CD4-positive, alpha-beta T cell treated with Interleukin-1 beta for 1 hour (primary cell): ENCODE measurements around the gene KIF16B.
"Not testable (repeated sequence)": the region's sequence is repeated elsewhere in the genome, so short reads cannot be mapped to it uniquely, and the experiment has no call there.

Source experiments
- DNase-seq, 2 donors: peaks; one replicate each; pipeline ENCODE4 v3.0.0-alpha.2; 2020 to 2022

The KIF16B gene

GRCh38 chr20:16553684-16554083 is 19.6 kb downstream of the KIF16B start:
- DNase-seq = no peak

DNA sequence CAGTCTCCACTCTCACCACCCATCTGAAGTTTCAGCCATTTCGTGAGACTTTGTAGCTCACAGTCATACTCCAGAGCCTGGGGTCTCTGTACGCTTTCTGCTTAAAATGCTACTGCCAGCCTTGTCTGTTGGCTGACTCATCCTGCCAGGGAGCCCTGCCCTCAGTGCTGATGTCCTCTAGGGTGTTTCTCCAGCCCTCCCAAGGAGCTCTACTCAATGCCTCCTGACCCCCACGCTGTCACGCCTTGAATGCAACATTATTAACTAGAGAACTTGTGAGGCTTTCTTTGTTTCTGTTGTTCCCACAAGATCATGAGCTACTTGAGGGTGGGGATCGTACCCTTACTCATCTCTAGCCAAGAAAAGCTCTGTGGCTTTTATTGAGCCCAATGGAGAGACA is 20.1 kb downstream of the KIF16B start:
- no peak for DNase-seq

DNA sequence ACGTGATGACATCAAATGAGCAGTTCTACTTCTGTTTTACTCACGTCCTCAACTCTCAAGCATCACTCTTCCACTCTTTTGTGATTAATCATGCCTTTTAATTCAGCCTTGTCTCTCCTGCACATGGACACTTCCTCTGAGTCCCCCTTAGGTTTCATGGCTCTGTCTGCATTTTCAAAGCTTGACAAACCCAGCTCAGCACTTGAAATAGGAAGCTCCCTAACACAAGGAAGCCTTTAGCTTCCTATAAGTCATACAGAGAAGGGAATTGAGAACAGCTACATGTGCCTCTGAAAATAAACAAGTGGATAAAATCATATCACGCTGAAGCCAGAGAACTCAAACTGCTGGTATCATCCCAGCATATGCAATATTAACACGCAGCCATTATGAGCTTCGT is 21.2 kb downstream of the KIF16B start:
- no peak for DNase-seq

DNA sequence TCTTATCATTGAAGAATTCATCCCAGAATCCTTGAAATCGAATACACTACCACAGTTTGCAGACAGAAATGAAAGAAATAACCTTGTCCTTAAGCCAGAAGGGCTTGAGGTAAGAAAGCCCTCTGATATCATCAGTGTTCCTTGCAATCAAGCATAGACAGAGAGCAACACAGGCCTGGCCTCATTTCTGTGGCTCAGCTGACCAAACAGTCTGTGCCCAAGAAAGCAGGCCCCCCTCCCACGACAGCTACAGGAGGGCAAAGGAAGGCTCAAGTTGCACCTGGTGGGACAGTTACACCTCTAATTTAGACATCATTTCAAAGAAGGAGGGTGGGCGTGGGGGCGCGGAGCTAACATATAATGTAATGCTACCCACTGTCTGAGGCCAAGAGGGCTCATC is 21.6 kb downstream of the KIF16B start:
- DNase-seq = no peak

- no peak for DNase-seq
Observed at GRCh38 chr20:16548068-16548672, 25.1 kb downstream of the KIF16B start.

DNA sequence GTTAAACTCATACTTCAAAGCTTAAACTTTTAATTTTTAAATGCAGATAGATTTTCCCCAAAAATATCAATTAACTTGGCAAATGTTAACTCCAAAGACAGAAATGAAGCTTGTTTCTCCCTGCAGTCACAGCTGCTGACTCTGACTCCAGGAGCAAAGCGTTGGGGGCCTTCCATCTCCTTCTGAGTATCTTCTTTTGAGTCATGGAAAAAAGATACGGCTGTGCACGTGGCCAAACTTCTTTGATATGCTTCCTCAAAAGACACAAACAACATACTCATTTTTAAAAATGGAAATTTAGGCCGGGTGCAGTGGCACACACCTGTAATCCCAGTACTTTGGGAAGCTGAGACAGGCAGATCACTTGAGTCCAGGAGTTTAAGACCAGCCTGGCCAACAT is 28.3 kb downstream of the KIF16B start:
- no peak for DNase-seq

DNA sequence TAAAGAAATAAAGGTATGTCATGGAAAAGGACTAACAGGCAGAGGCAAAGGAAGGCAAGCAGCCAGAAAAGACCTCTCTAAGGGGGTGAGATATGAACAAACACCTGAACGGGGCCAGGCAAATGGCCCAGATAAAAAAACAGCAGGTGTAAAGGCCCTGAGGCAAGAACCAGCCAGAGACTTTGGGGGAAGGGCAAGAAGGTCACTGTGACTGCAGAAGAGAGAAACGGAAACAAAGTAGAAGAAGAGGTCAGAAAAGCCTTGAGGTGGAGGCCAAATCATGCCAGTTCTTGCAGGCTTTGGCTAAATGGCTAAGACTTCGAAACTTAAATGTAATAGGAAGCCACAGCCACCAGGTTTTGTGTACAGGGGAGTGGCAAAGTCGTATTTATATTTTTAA is 30.8 kb downstream of the KIF16B start:
- no peak for DNase-seq

- no peak for DNase-seq
Observed at GRCh38 chr20:16541878-16542277, 31.4 kb downstream of the KIF16B start.

DNA sequence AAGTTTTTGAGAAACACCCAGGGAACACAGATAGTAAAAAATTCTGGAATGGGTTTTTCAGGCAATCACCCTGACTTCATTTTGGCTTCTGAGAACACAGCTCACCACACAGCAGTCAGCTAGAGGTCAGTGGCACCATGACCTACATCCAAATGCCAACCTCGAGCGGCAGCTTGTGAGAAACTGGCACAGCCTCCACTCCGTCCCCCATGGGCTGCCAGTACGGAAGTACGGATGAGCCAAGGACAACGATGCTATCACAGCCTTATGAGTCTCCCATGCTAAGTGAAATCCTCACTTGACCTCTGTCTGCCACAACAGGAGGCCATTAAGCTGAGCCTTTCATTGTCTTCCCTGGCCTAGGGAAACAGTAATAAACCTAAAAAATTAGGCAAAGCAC is 32.0 kb downstream of the KIF16B start:
- no peak for DNase-seq

- no peak for DNase-seq
Observed at GRCh38 chr20:16539280-16540021, 33.8 kb downstream of the KIF16B start.

DNA sequence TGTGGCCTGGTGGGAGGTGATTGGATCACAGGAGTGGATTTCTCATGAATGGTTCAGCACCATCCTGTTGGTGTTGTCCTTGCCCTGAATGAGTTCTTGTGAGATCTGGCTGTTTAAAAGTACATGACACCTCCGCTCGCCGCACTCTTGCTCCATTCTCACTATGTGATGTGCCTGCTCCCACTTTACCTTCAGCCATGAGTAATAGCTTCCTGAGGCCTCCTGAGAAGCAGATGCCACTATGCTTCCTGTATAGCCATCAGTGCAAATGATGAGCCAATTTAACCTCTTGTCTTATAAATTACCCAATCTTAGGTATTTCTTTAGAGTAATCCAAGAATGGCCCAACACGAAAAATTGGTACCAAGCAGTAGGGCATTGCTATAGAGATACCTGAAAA is 34.5 kb downstream of the KIF16B start:
- DNase-seq = no peak

GRCh38 chr20:16537918-16538317 is 35.3 kb downstream of the KIF16B start:
- no peak for DNase-seq

GRCh38 chr20:16537025-16537665 is 36.1 kb downstream of the KIF16B start:
- no peak for DNase-seq

DNA sequence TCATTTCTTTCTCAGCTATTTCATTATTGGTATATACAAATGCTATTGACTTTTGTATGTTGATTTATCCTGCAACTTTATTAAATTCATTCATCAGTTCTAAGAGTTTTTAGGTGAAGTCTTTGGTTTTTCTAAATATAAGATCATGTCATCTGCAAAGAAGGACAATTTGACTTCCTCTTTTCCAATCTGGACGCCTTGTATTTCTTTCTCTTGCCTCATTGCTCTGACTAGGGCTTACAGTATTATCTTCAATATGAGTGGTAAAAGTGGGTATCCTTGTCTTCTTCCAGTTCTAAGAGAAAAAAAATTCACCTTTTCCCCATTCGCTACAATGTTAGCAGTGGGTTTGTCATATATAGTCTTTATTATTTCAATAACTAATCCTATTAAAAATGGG is 38.0 kb downstream of the KIF16B start:
- no peak for DNase-seq

DNA sequence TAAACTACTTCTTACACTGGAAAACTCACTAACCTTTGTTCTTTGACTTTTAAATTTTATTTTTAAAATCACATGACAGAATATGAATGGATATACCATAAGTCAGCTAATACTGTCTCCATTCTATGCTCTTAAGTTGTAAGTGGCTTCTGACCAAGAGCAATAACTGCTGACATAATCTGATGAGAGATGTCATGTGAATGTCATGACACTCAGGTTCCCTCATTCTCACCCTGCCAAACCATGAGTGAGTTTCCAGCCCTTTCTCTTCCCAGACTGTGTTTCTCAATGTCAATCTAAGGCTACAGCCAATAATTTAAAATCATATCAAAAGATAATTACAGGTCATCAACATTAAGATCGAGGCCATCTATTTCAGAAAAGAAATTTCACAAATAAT is 39.7 kb downstream of the KIF16B start:
- DNase-seq = no peak

DNA sequence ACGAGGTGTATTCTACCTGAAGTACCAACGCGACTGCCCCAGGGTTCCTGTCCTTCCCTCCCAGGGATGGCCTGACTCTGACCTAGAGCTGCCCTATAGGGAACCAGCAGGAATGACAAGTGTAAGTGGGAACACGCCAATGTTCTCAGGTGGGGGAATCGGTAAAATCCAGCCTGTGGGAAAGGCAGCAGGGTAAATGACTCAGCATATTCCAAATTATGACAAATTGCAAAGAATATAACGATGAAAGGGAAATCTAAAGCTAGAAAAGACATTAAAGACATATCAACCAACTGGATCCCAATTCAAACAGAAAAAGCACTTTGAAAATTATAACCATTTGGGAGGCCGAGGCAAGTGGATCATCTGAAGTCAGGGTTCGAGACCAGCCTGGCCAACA is 41.8 kb downstream of the KIF16B start:
- DNase-seq = no peak

DNA sequence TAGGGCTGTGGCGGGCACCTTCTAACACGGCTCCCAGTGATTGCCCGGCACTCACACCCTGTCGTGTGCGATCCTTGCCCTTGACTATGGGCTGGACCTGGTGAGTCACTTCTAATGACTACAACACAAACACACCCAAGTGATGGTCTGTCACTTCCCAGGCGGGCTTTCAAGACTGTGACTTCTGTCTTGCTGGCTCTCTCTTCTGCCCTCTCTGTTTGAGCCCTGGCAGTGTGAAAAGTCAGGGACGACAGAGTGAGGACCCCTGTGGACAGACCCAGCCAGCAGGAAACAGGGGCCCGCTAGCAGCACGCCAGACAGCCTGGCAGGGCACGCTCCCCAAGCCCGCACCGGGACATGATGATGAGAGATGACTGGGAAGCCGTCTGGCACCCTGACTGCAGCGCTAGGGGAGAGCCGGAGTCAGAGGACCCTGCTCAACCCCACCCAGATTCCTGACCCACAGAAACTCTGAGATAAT is 43.0 kb downstream of the KIF16B start:
- no peak for DNase-seq

DNA sequence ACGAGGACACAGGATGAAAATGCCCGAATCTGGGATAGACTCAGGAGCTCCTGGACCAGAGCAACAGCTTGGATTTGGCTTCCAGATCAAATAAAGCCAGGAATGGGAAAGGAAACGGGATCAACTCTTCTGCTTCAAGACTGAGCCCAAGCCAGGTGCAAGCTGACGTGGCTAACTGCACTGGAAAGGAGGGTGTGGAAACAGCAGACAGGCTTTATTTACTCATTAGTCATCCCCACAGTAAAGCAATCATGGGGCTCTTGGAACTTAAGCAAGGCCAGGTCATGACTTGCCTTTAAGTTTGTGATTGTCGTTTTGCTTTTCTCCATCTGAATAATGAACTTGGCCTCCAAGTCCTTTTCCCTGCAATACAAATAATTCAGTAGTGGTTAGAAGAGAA is 45.2 kb downstream of the KIF16B start:
- no peak for DNase-seq

- no peak for DNase-seq
Observed at GRCh38 chr20:16527438-16527837, 45.8 kb downstream of the KIF16B start.

- no peak for DNase-seq
Observed at GRCh38 chr20:16526433-16527380, 46.5 kb downstream of the KIF16B start.

DNA sequence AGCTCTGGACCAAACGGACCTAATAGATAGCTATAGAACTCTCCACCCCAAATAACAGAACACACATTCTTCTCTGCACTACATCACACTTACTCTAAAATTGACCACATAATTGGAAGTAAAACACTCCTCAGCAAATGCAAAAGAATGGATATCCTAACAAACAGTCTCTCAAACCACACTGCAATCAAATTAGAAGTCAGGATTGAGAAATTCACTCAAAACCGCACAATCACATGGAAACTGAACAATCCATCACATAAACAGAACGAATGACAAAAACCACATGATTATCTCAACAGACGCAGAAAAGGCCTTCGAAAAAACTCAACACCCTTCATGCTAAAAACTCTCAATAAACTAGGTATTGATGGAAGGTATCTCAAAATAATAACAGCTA is 50.6 kb downstream of the KIF16B start:
- not testable (repeated sequence) for DNase-seq

GRCh38 chr20:16520154-16520553 is 53.1 kb downstream of the KIF16B start:
- DNase-seq = no peak

- DNase-seq = not testable (repeated sequence)
Observed at GRCh38 chr20:16519673-16520072, 53.6 kb downstream of the KIF16B start.
